ENCODE data around the gene SDSL. TPM values are rescaled to one million over a fixed set of nuclear protein-coding genes. Genes with fewer than 3 reads are reported as not detected.

The SDSL gene
- total and polyA plus RNA-seq, 8 donors, result 5.4 to 14.2 (median 9.6) TPM

GRCh38 chr12:113473942-113474341 lies 51.8 kb downstream of the SDSL start:
- ATAC-seq (no peak), FAIRE-seq (no peak), DNase-seq (no peak)
- WGBS, 2 donors, result 5 to 7% methylated on average over 9 of the region's 9 CpGs
- H3K36me3 ChIP-seq, result no peaks in the 10 kb centered on the region
- H3K27me3 ChIP-seq, result peaks cover 0 to 21% (median 8%) of the 10 kb centered on the region in 4 donors
- no peak for TF ChIP-seq CTCF (IDR thresholded peaks at IDR 0.05)
- intact Hi-C loops (cut with DNase I), result no loop called here
- H3K9me3 ChIP-seq, result no peaks in the 10 kb centered on the region
- no peak overlapping the region for H3K4me3 ChIP-seq
- H3K27ac ChIP-seq, result no peak overlapping the region
- no peaks in the 10 kb centered on the region for H3K4me1 ChIP-seq

GRCh38 chr12:113474635-113475436 lies 52.7 kb downstream of the SDSL start:
- intact Hi-C loops (cut with DNase I), result no loop called here
- no peak overlapping the region for H3K4me3 ChIP-seq

GRCh38 chr12:113475451-113476175 lies 53.4 kb downstream of the SDSL start:
- H3K36me3 ChIP-seq, result no peaks in the 10 kb centered on the region
- no peaks in the 10 kb centered on the region for H3K4me1 ChIP-seq
- no peaks in the 10 kb centered on the region for H3K9me3 ChIP-seq
- ATAC-seq (no peak), DNase-seq (no peak), FAIRE-seq (no peak)
- intact Hi-C loops (cut with DNase I), result no loop called here
- H3K4me3 ChIP-seq, result no peak overlapping the region
- TF ChIP-seq CTCF (IDR thresholded peaks at IDR 0.05), result no peak
- 2% methylated on average over 42 to 50 of the region's 50 CpGs for WGBS, 2 donors
- H3K27me3 ChIP-seq, result peaks cover 0 to 29% (median 13%) of the 10 kb centered on the region in 4 donors
- no peak overlapping the region for H3K27ac ChIP-seq

More at GRCh38 chr12:113474635-113475436, 52.7 kb downstream of the SDSL start:
- no peaks in the 10 kb centered on the region for H3K9me3 ChIP-seq
- no peak for TF ChIP-seq CTCF (IDR thresholded peaks at IDR 0.05)
- WGBS, 2 donors, result 3 to 4% methylated on average over 19 of the region's 19 CpGs
- no peak overlapping the region for H3K27ac ChIP-seq
- ATAC-seq (no peak), DNase-seq (no peak), FAIRE-seq (no peak)
- H3K27me3 ChIP-seq, result peaks cover 0 to 23% (median 12%) of the 10 kb centered on the region in 4 donors
- no peaks in the 10 kb centered on the region for H3K4me1 ChIP-seq
- H3K36me3 ChIP-seq, result no peaks in the 10 kb centered on the region

GRCh38 chr12:113476176-113476986 lies 54.2 kb downstream of the SDSL start:
- Histone ChIP-seq H3K4me1 (no peaks in the 10 kb centered on the region), H3K9me3 (no peaks in the 10 kb centered on the region), H3K36me3 (no peaks in the 10 kb centered on the region), H3K27me3 (peaks cover 0 to 37% (median 15%) of the 10 kb centered on the region in 4 donors), H3K4me3 (no peak overlapping the region), H3K27ac (no peak overlapping the region)
- FAIRE-seq (no peak), DNase-seq (no peak), ATAC-seq (no peak)
- intact Hi-C loops (cut with DNase I), result no loop called here
- WGBS, 2 donors, result 3% methylated on average over 43 to 58 of the region's 58 CpGs
- no peak for TF ChIP-seq CTCF (IDR thresholded peaks at IDR 0.05)
